K562 (cell line): Measurements from ENCODE around the gene KCNN3. TPM values are rescaled to one million over a fixed set of nuclear protein-coding genes. Genes with fewer than 3 reads are reported as not detected.

Source experiments
- ATAC-seq: fragments of 200-7000 bp; cut with Tn5 transposase; 3 replicates; pipeline ENCODE4 v1.9.1; 2020; ENCODE audit warnings: moderate library complexity
- BruUV-seq: library from RNA; stranded (reverse); fragments of 400-500 nt; replicated peaks from 2 replicates; lab custom pipeline; 2021; lab: Mats Ljungman, UMichigan
- CTCF ChIA-PET: fragments of 300-600 bp; formaldehyde crosslinking; extraction: SDS; loops from one replicate; lab custom pipeline; 2021; ENCODE audit warnings: low intra/inter-chr PET ratio; lab: Yijun Ruan, JAX
- POLR2A ChIA-PET: fragments of 300-600, 350-650 bp; sonication (Branson Sonifier 250); formaldehyde crosslinking; extraction: SDS; loops from one replicate; lab custom pipeline; 2021; ENCODE audit warnings: antibody characterized with exemption, inconsistent platforms; lab: Yijun Ruan, JAX
- DNase-seq, 4 experiments: peaks; one replicate each; pipeline versions ENCODE4 v3.0.0 to v3.0.0-alpha.2; 2011 to 2018; ENCODE audit warnings: low spot score in 3 of 4, mixed read lengths in 3 of 4; ENCODE audit errors: extremely low read depth in 1 of 4
- FAIRE-seq: peaks from 2 replicates; lab custom pipeline; 2011; peaks lifted over from hg19 to GRCh38; lab: Jason Lieb, UNC
- H2AFZ ChIP-seq: 2 replicates; pipeline ENCODE4 v1.6.0; 2011; ENCODE audit warnings: low read depth, low read length, control low read depth, inconsistent platforms
- H3K27ac ChIP-seq: fragments of 200-600 bp; 3 replicates; pipeline ENCODE4 v1.8.0; 2011; ENCODE audit warnings: low read depth, mild to moderate bottlenecking, control low read depth, inconsistent platforms, low read length, moderate library complexity, mixed read lengths; ENCODE audit errors: extremely low read depth
- H3K27me3 ChIP-seq, 2 experiments: fragments of 300-600 bp in 1 of 2; 2 replicates in 1 of 2; 3 replicates in 1 of 2; pipeline versions ENCODE4 v1.6.0 to v1.8.0; 2011; ENCODE audit warnings: inconsistent platforms in 2 of 2, low read length in 2 of 2, mild to moderate bottlenecking in 1 of 2, mixed read lengths in 1 of 2, moderate library complexity in 1 of 2; ENCODE audit not compliant: control insufficient read depth in 2 of 2, insufficient read depth in 2 of 2
- H3K36me3 ChIP-seq: fragments of 300-600 bp; 3 replicates; pipeline ENCODE4 v1.8.0; 2011; ENCODE audit warnings: mild to moderate bottlenecking, low read length, inconsistent platforms; ENCODE audit not compliant: control insufficient read depth, insufficient read depth
- H3K4me1 ChIP-seq, 2 experiments: fragments of 200-600 bp in 1 of 2; replicated peaks in 1 of 2; 2 replicates in 1 of 2; 3 replicates in 1 of 2; pipeline versions ENCODE4 v1.5.1 to v1.8.0; 2011; ENCODE audit warnings: inconsistent platforms in 2 of 2, low read length in 2 of 2, mild to moderate bottlenecking in 1 of 2, mixed read lengths in 1 of 2, moderate library complexity in 1 of 2; ENCODE audit not compliant: control insufficient read depth in 2 of 2, insufficient read depth in 2 of 2
- H3K4me2 ChIP-seq: 2 replicates; pipeline ENCODE4 v1.6.1; 2011; ENCODE audit warnings: low read length, control low read depth, inconsistent platforms, mixed read lengths; ENCODE audit not compliant: insufficient read depth
- H3K4me3 ChIP-seq: fragments of 200-600 bp; sonication (generic), shearing (Covaris generic); 2 replicates; pipeline ENCODE4 v1.5.1; 2016; ENCODE audit warnings: control low read depth, inconsistent platforms
- H3K79me2 ChIP-seq: fragments of 200-600 bp; 3 replicates; pipeline ENCODE4 v1.8.0; 2011; ENCODE audit warnings: low read length, inconsistent platforms; ENCODE audit not compliant: control insufficient read depth, insufficient read depth
- H3K9ac ChIP-seq, 2 experiments: 2 replicates each; pipeline versions ENCODE4 v1.6.0 to v1.6.1; 2011; ENCODE audit warnings: low read depth in 2 of 2, low read length in 2 of 2, control low read depth in 1 of 2, inconsistent platforms in 1 of 2, mild to moderate bottlenecking in 1 of 2, mixed read lengths in 1 of 2; ENCODE audit not compliant: insufficient read depth in 1 of 2
- H3K9me1 ChIP-seq: one replicate; pipeline ENCODE4 v1.6.0; 2011; ENCODE audit warnings: inconsistent platforms, mild to moderate bottlenecking, low read length, moderate library complexity; ENCODE audit not compliant: control insufficient read depth, insufficient read depth
- H3K9me3 ChIP-seq: replicated peaks from 2 replicates; pipeline ENCODE4 v1.5.1; 2011; ENCODE audit warnings: low read depth, low read length, inconsistent platforms; ENCODE audit not compliant: control insufficient read depth, insufficient read depth
- H4K20me1 ChIP-seq: replicated peaks from 2 replicates; pipeline ENCODE4 v1.6.1; 2011; ENCODE audit warnings: low read length, inconsistent platforms, mixed read lengths; ENCODE audit not compliant: control insufficient read depth, insufficient read depth
- ATF3 ChIP-seq, 2 experiments: fragments of 450-650 bp in 1 of 2; sonication (generic) in 1 of 2; formaldehyde crosslinking in 1 of 2; IDR thresholded peaks in 1 of 2; conservative IDR thresholded peaks in 1 of 2; 2 replicates each; pipeline versions ENCODE4 v1.6.1 to v1.8.1; 2016 to 2023; ENCODE audit warnings: mild to moderate bottlenecking in 2 of 2, moderate library complexity in 2 of 2, inconsistent platforms in 1 of 2, missing genetic modification reagents in 1 of 2
- CTCF ChIP-seq, 3 experiments: IDR thresholded peaks in 2 of 3; conservative IDR thresholded peaks in 1 of 3; 2 replicates each; pipeline ENCODE4 v1.5.1; 2011 to 2012; ENCODE audit warnings: low read length in 3 of 3, mild to moderate bottlenecking in 3 of 3, control low read depth in 2 of 3, improper control_type of control experiment in 1 of 3, inconsistent platforms in 1 of 3, low read depth in 1 of 3, mixed read lengths in 1 of 3, moderate library complexity in 1 of 3; ENCODE audit not compliant: insufficient read depth in 2 of 3
- KLF6 ChIP-seq: fragments of 250-450 bp; sonication (Bioruptor Pico); IDR thresholded peaks from 2 replicates; pipeline ENCODE4 v1.4.0; 2020; ENCODE audit warnings: mild to moderate bottlenecking, moderate library complexity, borderline replicate concordance
- MCM2 ChIP-seq: fragments of 450-650 bp; IDR thresholded peaks from 2 replicates; pipeline ENCODE4 v1.6.1; 2017; ENCODE audit warnings: low read depth, mild to moderate bottlenecking
- RAD21 ChIP-seq, 2 experiments: fragments of 250-450 bp in 1 of 2; fragments of 450-650 bp in 1 of 2; sonication (Bioruptor Pico) in 1 of 2; formaldehyde crosslinking in 1 of 2; IDR thresholded peaks in 1 of 2; conservative IDR thresholded peaks in 1 of 2; 2 replicates each; pipeline versions ENCODE4 v1.4.0 to v1.8.0; 2020 to 2022; ENCODE audit warnings: mild to moderate bottlenecking in 2 of 2, moderate library complexity in 1 of 2
- RFX1 ChIP-seq: fragments of 450-650 bp; IDR thresholded peaks from 2 replicates; pipeline ENCODE4 v1.6.1; 2016; ENCODE audit warnings: mild to moderate bottlenecking, moderate library complexity
- ZNF76 ChIP-seq: fragments of 250-450 bp; sonication (Bioruptor Pico); IDR thresholded peaks from 2 replicates; pipeline ENCODE4 v1.4.0; 2020; ENCODE audit warnings: mild to moderate bottlenecking, moderate library complexity, borderline replicate concordance
- ZNF785 ChIP-seq: fragments of 250-450 bp; sonication (Bioruptor Pico); IDR thresholded peaks from 2 replicates; pipeline ENCODE4 v1.4.0; 2020; ENCODE audit warnings: mild to moderate bottlenecking
- WGBS: fragments of 100-300 bp; shearing (Covaris generic); methylation state at CpG from one replicate; pipeline ENCODE4 v1.1.6; 2016; ENCODE audit warnings: low coverage, mixed read lengths; ENCODE audit not compliant: insufficient coverage; ENCODE audit errors: missing lambda C conversion rate; 5-methylcytosine and 5-hydroxymethylcytosine counted together
- in situ Hi-C: fragments of 300-500 bp; cut with MboI; formaldehyde crosslinking; loops from 4 replicates; pipeline ENCODE4 v1.15.0; 2018; ENCODE audit warnings: inconsistent platforms, mixed read lengths
- intact Hi-C: fragments of 100-400 bp; cut with micrococcal nuclease; formaldehyde crosslinking; loops from 2 replicates; pipeline ENCODE4 v1.14.2; 2022
- polyA plus RNA-seq, 8 experiments: library from polyadenylated mRNA; depleted of rRNA in 4 of 8; stranded (reverse) in 5 of 8; unstranded in 3 of 8; fragments of >200 nt; fragmentation: Nextera tagmentation in 2 of 8; fragmentation: Illumina TruSeq in 1 of 8; extraction: Ambion mirVana in 2 of 8; extraction: Trizol in 1 of 8; gene quantifications; 2 replicates each; pipeline versions ENCODE4 v1.2.1 to v1.2.3, GENCODE V29; 2011 to 2014; ENCODE audit warnings: inconsistent platforms in 1 of 8, missing spikeins in 1 of 8
- total RNA-seq, 7 experiments: library from RNA; depleted of rRNA in 6 of 7; stranded (reverse); fragments of >200 nt in 6 of 7; fragmentation: Illumina TruSeq in 2 of 7; extraction: Trizol in 2 of 7; gene quantifications; 2 replicates each; pipeline versions ENCODE4 v1.2.1 to v1.2.3, GENCODE V29; 2011 to 2021; ENCODE audit warnings: low replicate concordance in 1 of 7

Gene KCNN3
- total and polyA plus RNA-seq, 9 of the 15 experiments (the other 6 are each of a cell fraction or from before 2014, with no cell fraction given), result 0.02 to 0.03 TPM; not detected in 7

- H3K27me3 ChIP-seq, result peaks cover 41 to 81% of the 10 kb centered on the region in 2 experiments
- no peaks in the 10 kb centered on the region for H3K9me3 ChIP-seq
- FAIRE-seq, result no peak
- ChIA-PET POLR2A (interaction anchor here (0.8 kb wide), 1 partner anchor 119 kb away, joined by 3 read pairs; no protein-coding TSS in a partner anchor), CTCF (interaction anchor here (0.8 kb wide), 1 partner anchor 106 kb away, joined by 3 read pairs; no protein-coding TSS in a partner anchor)
- no peaks in the 10 kb centered on the region for H3K9me1 ChIP-seq
- no peak overlapping the region for H3K27ac ChIP-seq
- no TSS peak for BruUV-seq
- no peak overlapping the region for H3K4me2 ChIP-seq
- H4K20me1 ChIP-seq, result no peaks in the 10 kb centered on the region
- in situ Hi-C loops, result no loop called here
- H3K4me1 ChIP-seq, result peaks cover 0 to 4% of the 10 kb centered on the region in 2 experiments; a peak in 1 of 5 replicates
- no peak overlapping the region for H3K9ac ChIP-seq
- peak; percentile 43; the same call in 1 of the 3 replicates for ATAC-seq
- WGBS, result 3% methylated on average over 17 of the region's 17 CpGs
- H3K36me3 ChIP-seq, result no peaks in the 10 kb centered on the region
- no peaks in the 10 kb centered on the region for H3K79me2 ChIP-seq
- peak; percentile 33 for TF ChIP-seq ATF3 (IDR thresholded peaks at IDR 0.05)
- TF ChIP-seq ATF3 (CRISPR knock-in tag; conservative IDR thresholded peaks at IDR 0.05), result no peak
- no peak for TF ChIP-seq MCM2
- no peak for TF ChIP-seq ZNF76 (CRISPR knock-in tag)
- TF ChIP-seq CTCF (IDR thresholded peaks at IDR 0.05 in 2 of 3, conservative IDR thresholded peaks at IDR 0.05 in 1 of 3; ENCODE audit: insufficient read depth in 2 of 3, low read depth in 1 of 3, low read length in 3 of 3), result peak in 2 of 3 experiments; percentile 14 to 22; a peak in 1 of 6 replicates
- no peak for TF ChIP-seq ZNF785
- no peak for TF ChIP-seq KLF6 (CRISPR knock-in tag)
- TF ChIP-seq RFX1, result peak; percentile 39; the same call in 1 of the 2 replicates
- peak in 1 of 2 experiments; percentile 31; a peak in 1 of 4 replicates for TF ChIP-seq RAD21 (CRISPR knock-in tag; conservative IDR thresholded peaks at IDR 0.05 in 1 of 2, IDR thresholded peaks at IDR 0.05 in 1 of 2)
- TF ChIP-seq, all 486 proteins: peak for 4
- intact Hi-C loops, result loop anchor here (5.0 kb wide), 2 partner anchors 104 to 164 kb away; partner anchors contain the start of gene PMVK
- no peak overlapping the region for H3K4me3 ChIP-seq
- DNase-seq, result no peak
- H2AFZ ChIP-seq, result no peak overlapping the region
Observed at GRCh38 chr1:154772606-154773506, 97.2 kb downstream of the KCNN3 start.
